ENCODE data around the gene NACAD.
"Not testable (repeated sequence)": the region's sequence is repeated elsewhere in the genome, so short reads cannot be mapped to it uniquely, and the experiment has no call there.

Gene NACAD

DNA sequence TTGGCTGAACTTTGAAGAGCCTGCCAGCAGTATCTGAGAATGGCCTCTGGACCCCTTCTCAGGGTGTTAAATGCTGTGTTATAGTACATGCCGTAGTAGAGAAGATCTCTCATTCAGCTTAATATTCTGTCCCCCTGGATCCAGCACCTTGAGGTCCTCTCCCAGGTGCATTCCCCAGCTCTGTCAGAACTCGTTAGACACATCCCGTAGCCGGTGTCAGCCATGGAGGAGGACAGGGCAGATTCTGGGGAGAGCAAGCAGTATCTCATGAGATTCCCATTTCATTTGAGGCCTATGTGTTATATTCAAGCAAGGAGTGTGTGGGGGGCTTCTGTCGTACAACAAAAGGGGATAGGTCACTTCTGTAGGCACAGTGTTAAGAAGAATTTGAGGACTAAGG is 34.8 kb downstream of the NACAD start:
- DNase-seq (ENCODE audit: low read depth) = no peak

DNA sequence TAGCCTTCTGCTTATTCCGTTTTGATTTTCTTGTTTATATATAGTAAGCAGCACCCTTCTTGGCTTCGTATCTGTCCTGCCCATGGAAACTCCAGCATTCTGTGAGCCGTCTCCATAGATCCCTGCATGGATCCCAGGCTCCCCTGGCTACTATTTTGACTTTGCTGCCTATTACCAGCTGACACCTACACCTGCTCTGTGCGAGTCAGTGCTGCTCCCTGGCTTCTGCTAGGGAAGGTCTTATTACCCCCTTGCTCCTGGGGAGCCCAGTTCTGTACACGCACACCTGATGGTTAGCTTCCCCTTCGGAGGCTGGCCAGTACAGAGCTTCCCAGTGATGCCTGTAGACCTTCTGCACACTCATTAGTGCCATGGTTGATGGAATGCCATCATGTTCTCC is 35.4 kb downstream of the NACAD start:
- no peak for DNase-seq (ENCODE audit: low read depth)

DNA sequence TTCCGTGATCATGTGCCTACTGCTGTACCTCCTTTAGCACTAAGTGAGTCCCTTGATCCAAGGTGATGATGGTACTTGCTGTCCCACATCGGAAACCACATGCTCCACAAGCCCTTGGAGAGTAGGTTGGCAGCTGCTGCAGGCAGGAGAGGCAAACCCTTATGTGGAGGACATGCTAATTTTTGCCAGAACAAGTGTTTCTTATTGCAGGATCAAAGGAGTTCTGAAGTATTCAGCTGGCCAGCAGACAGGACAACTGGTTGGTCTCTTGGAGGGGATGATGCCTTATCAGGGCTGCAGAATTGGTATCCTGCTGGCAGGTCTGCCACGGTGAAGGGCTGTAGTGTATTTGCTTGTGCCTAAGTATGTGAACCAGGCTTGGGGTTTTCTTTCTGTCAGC is 36.8 kb downstream of the NACAD start:
- no peak for DNase-seq (ENCODE audit: low read depth)

DNA sequence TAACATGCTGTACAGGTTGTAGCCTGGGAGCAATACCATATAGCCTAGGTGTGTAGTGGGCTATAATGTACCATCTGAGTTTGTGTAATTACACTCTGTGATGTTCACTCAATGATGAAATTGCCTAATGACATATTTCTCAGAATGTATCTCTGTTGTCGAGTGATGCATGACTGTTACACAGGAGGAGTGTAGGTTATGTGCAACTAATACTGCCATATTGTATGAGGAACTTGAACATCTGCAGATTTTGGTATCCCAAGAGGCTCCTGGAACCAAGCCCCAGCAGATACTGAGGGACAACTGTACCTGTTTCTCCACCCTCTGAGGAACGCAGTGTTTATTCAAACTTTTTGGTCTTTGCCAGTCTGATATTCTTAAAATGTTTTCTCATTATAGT is 38.6 kb downstream of the NACAD start:
- no peak for DNase-seq (ENCODE audit: low read depth)

DNA sequence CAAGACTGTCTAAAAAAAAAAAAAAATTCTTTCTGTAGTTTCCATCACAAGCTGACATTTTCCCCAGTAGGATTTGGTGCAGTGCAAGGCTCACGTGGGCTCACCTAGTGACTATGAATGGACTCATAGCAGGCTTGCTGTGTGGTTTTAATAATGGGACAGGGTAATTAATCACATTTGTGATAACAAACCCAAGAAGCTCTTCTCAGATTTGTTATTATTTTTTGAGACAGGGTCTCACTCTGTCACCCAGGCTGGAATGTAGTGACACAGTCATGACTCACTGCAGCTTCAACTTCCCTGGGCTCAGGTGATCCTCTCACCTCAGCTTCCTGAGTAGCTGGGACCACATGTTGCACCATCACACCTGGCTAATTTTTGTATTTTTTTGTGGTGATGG is 40.0 kb downstream of the NACAD start:
- peak; percentile 12 for DNase-seq (ENCODE audit: low read depth)

DNA sequence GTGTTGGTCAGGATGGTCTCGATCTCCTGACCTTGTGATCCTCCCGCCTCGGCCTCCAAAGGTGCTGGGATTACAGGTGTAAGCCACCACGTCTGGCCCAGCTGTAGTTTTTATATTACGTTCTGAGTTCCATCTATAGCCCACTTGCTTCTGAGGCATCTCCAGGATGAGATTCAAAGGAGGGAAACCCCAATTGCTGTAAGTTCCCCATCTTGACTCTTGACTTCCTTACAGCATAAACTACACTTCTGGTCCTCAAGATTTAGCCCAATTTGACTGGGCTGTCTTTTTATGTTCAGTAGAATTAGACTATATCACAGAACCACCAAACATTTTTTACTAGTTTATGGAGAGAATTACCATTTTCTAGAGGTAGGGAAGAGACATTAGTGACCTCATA is 44.4 kb downstream of the NACAD start:
- no peak for DNase-seq (ENCODE audit: low read depth)

DNA sequence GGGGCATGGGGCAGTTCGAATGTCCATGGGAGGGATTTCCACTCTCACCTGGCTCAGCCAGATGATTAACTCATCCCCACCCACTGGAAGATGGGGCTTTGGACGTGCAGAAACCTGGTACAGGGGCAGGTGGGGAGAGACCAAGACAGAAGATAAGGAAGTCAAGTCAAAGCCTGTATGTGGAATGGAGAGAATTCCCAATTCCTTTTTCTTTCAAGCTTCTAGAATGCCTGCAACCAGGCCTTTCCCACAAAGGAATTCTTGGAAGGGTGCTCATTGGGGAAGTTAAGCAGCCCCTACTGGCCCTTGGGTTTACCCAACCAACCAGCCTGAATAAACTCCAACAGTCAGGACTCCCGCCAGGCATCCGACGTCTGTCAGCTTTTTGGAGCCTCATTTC is 49.7 kb downstream of the NACAD start:
- no peak for DNase-seq (ENCODE audit: low read depth)

DNA sequence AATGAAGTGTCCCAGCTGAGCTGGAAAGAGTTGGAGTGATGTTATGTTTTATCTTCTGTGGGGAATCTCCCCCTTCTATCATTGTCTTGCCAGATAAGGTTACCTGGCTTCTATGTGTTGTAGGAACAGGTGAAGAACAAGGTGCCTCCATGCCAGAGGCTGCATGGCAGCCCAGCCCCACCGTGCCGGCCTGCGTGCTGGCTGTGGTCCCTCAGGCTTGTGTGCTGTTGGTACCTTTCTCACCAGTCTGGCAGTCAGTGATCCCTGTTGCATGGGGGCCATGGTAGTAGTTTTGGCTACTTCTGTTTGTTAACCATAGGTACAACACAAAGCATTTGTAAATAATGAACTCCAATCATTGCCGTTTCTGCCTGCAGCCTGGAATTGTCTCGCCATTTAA is 50.9 kb downstream of the NACAD start:
- DNase-seq (ENCODE audit: low read depth) = no peak

DNA sequence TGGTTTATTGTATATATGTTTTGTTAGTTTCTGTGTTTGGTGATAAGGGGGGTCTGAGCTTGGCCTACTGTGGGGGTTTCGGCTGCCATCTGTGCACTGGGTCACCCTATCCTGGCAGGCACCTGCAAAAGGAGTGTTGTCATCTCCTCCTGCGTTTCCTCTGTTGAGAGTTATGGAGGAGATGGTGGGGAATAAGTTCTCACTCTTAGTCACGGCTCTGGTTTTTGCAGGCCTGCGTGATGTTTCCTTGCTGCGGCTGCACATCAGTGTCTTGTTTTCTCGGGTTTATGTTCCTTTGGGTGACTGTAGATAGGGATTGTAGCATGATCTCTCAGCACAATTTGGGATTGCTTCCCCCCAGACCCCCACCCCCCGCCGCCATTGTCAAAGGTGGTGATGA is 52.0 kb downstream of the NACAD start:
- DNase-seq (ENCODE audit: low read depth) = no peak

DNA sequence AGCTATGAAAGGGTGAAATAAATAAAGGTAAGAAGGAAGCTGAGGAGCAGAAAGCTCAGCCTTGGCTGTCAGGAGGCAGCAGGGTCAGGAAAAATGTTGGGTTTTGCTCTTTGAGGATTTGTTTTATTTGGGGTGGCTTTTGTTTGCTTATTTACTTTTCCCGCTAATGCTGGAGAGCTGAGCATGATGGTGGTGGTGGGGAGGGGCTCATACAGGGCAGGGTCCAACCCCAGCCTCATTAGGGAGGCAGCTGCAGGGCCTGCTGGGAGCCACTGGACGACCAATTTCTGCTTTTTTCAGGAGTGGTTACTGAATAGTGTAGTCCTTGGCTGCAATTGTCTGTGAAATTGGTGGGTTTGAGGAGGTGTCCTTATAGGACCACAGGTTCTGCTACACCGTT is 52.5 kb downstream of the NACAD start:
- no peak for DNase-seq (ENCODE audit: low read depth)

DNA sequence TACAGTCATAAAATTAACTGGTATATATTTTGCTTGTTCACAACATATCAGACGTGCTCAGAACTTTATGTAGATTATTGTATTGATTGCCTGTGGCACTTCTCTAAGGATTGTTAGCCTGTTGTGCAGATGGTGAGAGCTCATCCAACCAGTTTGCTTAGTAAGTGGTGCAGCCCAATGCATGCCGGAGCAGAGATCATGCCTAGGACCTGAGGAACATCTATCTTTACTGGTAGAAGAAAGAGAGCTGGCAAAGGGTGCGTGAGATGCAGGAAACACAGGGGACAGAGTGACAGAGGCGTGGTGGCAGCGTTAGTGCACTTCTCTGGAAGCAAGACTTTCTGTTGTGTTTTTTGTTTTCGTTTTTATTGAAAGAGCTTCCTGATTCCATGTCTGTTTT is 52.9 kb downstream of the NACAD start:
- DNase-seq (ENCODE audit: low read depth) = no peak

DNA sequence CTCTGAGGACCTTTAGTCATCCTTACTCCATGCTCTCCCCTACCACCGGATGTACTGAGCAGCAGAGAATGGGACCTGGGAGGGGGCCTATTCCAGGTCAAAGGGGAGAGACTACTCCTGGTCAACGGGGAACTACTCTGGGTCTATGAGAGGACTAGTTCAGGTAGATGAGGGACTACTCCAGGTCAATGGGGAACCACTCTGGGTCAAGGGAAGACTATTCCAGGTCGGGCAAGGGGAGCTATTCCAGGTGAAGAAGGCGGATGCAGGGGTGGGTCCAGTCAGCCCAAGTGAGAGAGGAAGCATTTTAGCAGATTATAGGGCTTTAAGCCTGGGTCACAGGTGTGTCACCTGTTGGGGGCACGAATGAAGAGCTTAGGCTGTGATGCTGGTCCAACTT is 53.4 kb downstream of the NACAD start:
- no peak for DNase-seq (ENCODE audit: low read depth)

DNA sequence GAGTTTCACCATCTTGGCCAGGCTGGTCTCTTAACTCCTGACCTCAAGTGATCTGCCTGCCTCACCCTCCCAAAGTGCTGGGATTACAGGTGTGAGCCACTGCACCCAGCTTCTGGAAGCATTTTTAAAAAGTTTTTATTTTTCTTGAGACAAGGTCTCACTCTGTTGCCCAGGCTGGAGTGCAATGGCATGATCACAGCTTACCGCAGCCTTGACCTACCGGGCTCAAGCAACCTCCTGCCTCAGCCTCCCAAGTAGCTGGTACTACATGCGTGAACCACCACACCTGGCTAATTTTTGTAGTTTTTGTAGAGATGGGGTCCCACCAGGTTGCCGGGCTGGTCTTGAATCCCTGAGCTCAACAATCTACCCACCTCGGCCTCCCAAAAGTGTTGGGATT is 54.1 kb downstream of the NACAD start:
- not testable (repeated sequence) for DNase-seq (ENCODE audit: low read depth)

DNA sequence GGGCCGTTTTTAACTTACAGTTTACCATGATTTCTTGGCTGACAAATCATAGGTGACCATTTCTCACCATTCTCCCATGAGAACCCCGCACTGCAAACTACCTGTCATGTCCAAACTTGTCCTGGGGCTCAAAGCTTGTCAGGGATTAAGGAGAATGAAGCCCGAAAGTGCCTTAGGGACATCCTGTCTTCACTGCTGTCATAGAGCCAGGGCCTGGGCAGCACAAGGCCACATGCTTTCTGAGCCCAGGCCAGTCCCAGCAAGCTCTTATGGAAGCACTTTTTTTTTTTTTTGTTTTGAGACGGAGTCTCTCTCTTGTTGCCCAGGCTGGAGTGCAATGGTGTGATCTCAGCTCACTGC is 54.9 kb downstream of the NACAD start:
- no peak for DNase-seq (ENCODE audit: low read depth)

DNA sequence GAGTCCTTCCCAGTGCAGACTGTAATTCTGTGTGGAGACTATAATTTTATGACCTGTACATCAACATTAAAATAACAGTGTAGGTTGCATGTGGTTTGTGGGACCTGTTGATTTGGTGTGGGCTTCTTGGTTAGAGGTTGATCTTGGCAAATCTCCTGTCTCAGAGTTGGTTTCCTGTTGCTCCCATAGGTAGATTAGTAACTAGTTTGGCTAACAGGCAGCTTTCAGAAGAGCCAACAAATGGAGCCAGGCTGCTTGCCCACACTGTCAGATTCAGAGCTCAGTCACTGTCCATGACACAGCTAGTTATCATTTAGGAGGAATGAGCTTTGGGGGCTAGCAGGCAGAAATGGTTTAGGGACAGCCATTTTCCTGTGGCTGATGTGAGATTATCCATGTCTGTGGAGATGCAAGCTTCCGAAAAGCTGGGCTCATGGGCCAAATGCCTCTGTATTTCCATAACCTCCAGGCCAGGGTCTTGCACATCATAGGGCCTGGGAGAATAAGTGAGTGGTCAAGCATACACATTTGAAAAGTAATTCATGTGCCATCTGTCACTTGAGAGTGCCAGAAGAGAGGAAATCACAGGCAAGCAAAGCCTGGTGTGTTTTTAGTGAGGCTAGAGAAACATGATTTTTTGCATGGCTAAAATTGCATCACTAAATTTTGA is 55.4 kb downstream of the NACAD start:
- DNase-seq (ENCODE audit: low read depth) = no peak

DNA sequence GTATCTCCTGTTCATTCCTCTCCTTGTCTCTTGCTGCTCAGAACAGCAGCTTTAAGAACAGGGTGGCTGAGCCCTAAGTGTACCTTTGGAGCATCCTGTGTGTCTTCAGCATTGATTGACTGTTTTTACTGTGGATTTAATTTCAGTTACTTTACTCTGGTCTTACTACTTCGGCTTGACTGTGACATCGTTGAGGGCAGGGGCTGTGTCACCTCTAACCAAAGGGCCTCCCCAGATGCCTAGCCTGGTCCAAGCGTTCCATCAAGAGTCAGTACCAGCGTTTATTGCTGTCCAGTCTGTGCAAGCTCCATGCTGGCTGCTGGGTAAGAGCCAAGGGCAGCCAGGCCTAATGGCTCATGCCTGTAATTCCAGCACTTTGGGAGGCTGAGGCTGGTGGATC is 56.3 kb downstream of the NACAD start:
- no peak for DNase-seq (ENCODE audit: low read depth)

DNA sequence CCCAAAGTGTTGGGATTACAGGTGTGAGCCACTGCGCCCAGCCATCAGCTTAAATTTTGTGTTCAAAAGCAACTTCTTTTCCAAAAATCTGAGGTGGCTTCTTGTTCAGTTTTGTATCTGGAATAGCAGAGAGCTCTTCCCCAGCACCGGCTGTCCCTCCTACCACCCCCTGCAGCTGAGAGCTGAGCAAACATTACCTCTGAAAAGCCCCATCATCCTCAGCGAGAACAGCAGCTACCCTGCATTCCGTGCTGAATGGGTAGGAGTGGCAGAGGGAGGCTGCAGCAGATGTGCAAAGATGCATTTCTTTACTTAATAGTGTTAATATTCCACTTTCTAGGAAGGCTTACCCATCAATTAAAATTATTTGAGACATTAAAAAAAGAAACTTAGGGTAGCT is 56.9 kb downstream of the NACAD start:
- DNase-seq (ENCODE audit: low read depth) = no peak
